Neuronal stem cell (in vitro differentiated cells): ENCODE results near the gene ATP6V1F.
A peak's percentile ranks its signal among the peaks of the same experiment; 100 is the strongest.

Experiments
- DNase-seq: peaks from one replicate; pipeline ENCODE4 v3.0.0-alpha.2; 2013; ENCODE audit warnings: low spot score
- H2AFZ ChIP-seq: one replicate; pipeline ENCODE4 v1.6.1; 2013; ENCODE audit warnings: mild to moderate bottlenecking, low read length, inconsistent platforms
- H2AK5ac ChIP-seq: 2 replicates; pipeline ENCODE4 v1.6.1; 2013; ENCODE audit warnings: low read depth, mild to moderate bottlenecking, inconsistent platforms, low read length, moderate library complexity, mixed read lengths
- H2BK120ac ChIP-seq: 2 replicates; pipeline ENCODE4 v1.6.1; 2013; ENCODE audit warnings: low read depth, mild to moderate bottlenecking, inconsistent platforms, low read length, moderate library complexity, mixed read lengths
- H2BK12ac ChIP-seq: one replicate; pipeline ENCODE4 v1.6.1; 2013; ENCODE audit warnings: low read length, inconsistent platforms
- H2BK15ac ChIP-seq: 2 replicates; pipeline ENCODE4 v1.6.1; 2013; ENCODE audit warnings: mild to moderate bottlenecking, low read length, inconsistent platforms, mixed read lengths
- H2BK5ac ChIP-seq: one replicate; pipeline ENCODE4 v1.6.1; 2013; ENCODE audit warnings: inconsistent platforms, mild to moderate bottlenecking, low read length, moderate library complexity
- H3K14ac ChIP-seq: one replicate; pipeline ENCODE4 v1.6.1; 2013; ENCODE audit warnings: low read length, inconsistent platforms
- H3K18ac ChIP-seq: 2 replicates; pipeline ENCODE4 v1.6.1; 2013; ENCODE audit warnings: low read length, inconsistent platforms
- H3K23ac ChIP-seq: 2 replicates; pipeline ENCODE4 v1.6.1; 2013; ENCODE audit warnings: low read depth, mild to moderate bottlenecking, mixed read lengths, low read length, inconsistent platforms; ENCODE audit not compliant: poor library complexity
- H3K27ac ChIP-seq: replicated peaks from 3 replicates; pipeline ENCODE4 v1.5.1; 2013; ENCODE audit warnings: low read length, inconsistent platforms
- H3K27me3 ChIP-seq, 3 experiments: 2 replicates each; pipeline ENCODE4 v1.6.1; 2013; ENCODE audit warnings: low read length in 3 of 3, mild to moderate bottlenecking in 2 of 3, inconsistent platforms in 1 of 3, low read depth in 1 of 3, mixed read lengths in 1 of 3, moderate library complexity in 1 of 3; ENCODE audit not compliant: control insufficient read depth in 3 of 3, insufficient read depth in 3 of 3
- H3K36me3 ChIP-seq, 2 donors: replicated peaks in 1 of 2; 2 replicates each; pipeline ENCODE4 v1.6.1; 2013; ENCODE audit warnings: low read length in 2 of 2; ENCODE audit not compliant: control insufficient read depth in 2 of 2, insufficient read depth in 2 of 2
- H3K4ac ChIP-seq: 2 replicates; pipeline ENCODE4 v1.6.1; 2013; ENCODE audit warnings: inconsistent platforms, mild to moderate bottlenecking, low read length, moderate library complexity
- H3K4me1 ChIP-seq, 2 donors: 1 replicate in 1 of 2; 2 replicates in 1 of 2; pipeline ENCODE4 v1.6.1; 2013; ENCODE audit warnings: low read length in 2 of 2, low read depth in 1 of 2; ENCODE audit not compliant: control insufficient read depth in 2 of 2, insufficient read depth in 1 of 2
- H3K4me2 ChIP-seq: one replicate; pipeline ENCODE4 v1.6.1; 2013; ENCODE audit warnings: mild to moderate bottlenecking, low read length, inconsistent platforms; ENCODE audit not compliant: insufficient read depth, poor library complexity, severe bottlenecking
- H3K4me3 ChIP-seq, 2 donors: 2 replicates each; pipeline ENCODE4 v1.5.1; 2013; ENCODE audit warnings: low read length in 2 of 2, mild to moderate bottlenecking in 2 of 2, inconsistent platforms in 1 of 2, moderate library complexity in 1 of 2
- H3K79me1 ChIP-seq: one replicate; pipeline ENCODE4 v1.6.1; 2013; ENCODE audit warnings: low read depth, mild to moderate bottlenecking, inconsistent platforms, low read length, moderate library complexity
- H3K9ac ChIP-seq: one replicate; pipeline ENCODE4 v1.6.1; 2013; ENCODE audit warnings: mild to moderate bottlenecking, low read depth, low read length, inconsistent platforms; ENCODE audit not compliant: poor library complexity
- H3K9me3 ChIP-seq, 2 donors: replicated peaks in 1 of 2; 2 replicates each; pipeline versions ENCODE3 to v1.6.1; 2013; ENCODE audit warnings: low read length in 2 of 2, mild to moderate bottlenecking in 2 of 2, inconsistent platforms in 1 of 2, low read depth in 1 of 2, mixed read lengths in 1 of 2, moderate library complexity in 1 of 2; ENCODE audit not compliant: control insufficient read depth in 2 of 2, insufficient read depth in 1 of 2
- H4K8ac ChIP-seq: one replicate; pipeline ENCODE4 v1.6.1; 2013; ENCODE audit warnings: low read depth, mild to moderate bottlenecking, inconsistent platforms, low read length, moderate library complexity
- H4K91ac ChIP-seq: one replicate; pipeline ENCODE4 v1.6.1; 2013; ENCODE audit warnings: low read length, low read depth, mild to moderate bottlenecking, inconsistent platforms; ENCODE audit not compliant: poor library complexity
- WGBS, 2 donors: extraction: QIAGEN DNeasy Blood & Tissue Kit; methylation state at CpG; one replicate each; pipeline ENCODE4 v1.1.7; 2013; ENCODE audit warnings: missing lambda C conversion rate in 2 of 2, mixed read lengths in 1 of 2; ENCODE audit not compliant: insufficient read length in 2 of 2, insufficient replicate concordance in 1 of 2; ENCODE audit errors: extremely low coverage in 2 of 2; 5-methylcytosine and 5-hydroxymethylcytosine counted together

Gene ATP6V1F

GRCh38 chr7:128833148-128833945 is 29.3 kb upstream of the ATP6V1F start:
- no peak for DNase-seq
- peak overlapping the region; percentile 89 for H2AK5ac ChIP-seq
- H3K4ac ChIP-seq = no peak overlapping the region
- H3K9me3 ChIP-seq = no peaks in the 10 kb centered on the region
- peak overlapping the region; percentile 75 for H2BK15ac ChIP-seq
- no peak overlapping the region for H4K8ac ChIP-seq
- peak overlapping the region; percentile 90 for H3K27ac ChIP-seq
- peak overlapping the region; percentile 95 for H3K18ac ChIP-seq
- H3K36me3 ChIP-seq = peaks cover 0 to 30% of the 10 kb centered on the region in 2 donors
- H4K91ac ChIP-seq = peak overlapping the region; percentile 46
- no peak overlapping the region for H2BK12ac ChIP-seq
- peaks cover 12% of the 10 kb centered on the region for H3K79me1 ChIP-seq
- peak overlapping the region; percentile 85 for H3K4me2 ChIP-seq
- peaks cover 28 to 35% of the 10 kb centered on the region in 2 donors for H3K4me1 ChIP-seq
- H3K27me3 ChIP-seq = no peaks in the 10 kb centered on the region
- H2AFZ ChIP-seq = peak overlapping the region; percentile 92
- H2BK120ac ChIP-seq = no peak overlapping the region
- H3K14ac ChIP-seq = peak overlapping the region; percentile 6
- peak overlapping the region; percentile 98 for H2BK5ac ChIP-seq
- peak overlapping the region; percentile 39 for H3K9ac ChIP-seq
- peak overlapping the region; percentile 46 to 79 for H3K4me3 ChIP-seq
- H3K23ac ChIP-seq = peak overlapping the region; percentile 27
- WGBS, 2 donors = no CpG with 5 or more reads among the region's 13 CpGs

GRCh38 chr7:128833946-128834325 is 28.7 kb upstream of the ATP6V1F start:
- Histone ChIP-seq H3K18ac (peak overlapping the region; percentile 89), H2BK15ac (peak overlapping the region; percentile 75), H3K4ac (no peak overlapping the region), H2AK5ac (peak overlapping the region; percentile 89), H2AFZ (peak overlapping the region; percentile 92), H3K4me1 (peaks cover 26 to 33% of the 10 kb centered on the region in 2 donors), H3K4me2 (peak overlapping the region; percentile 85), H3K4me3 (no peak overlapping the region), H3K79me1 (peaks cover 12% of the 10 kb centered on the region), H3K14ac (no peak overlapping the region), H3K27ac (peak overlapping the region; percentile 90), H4K91ac (no peak overlapping the region), H3K9ac (peak overlapping the region; percentile 39), H2BK5ac (peak overlapping the region; percentile 98), H4K8ac (no peak overlapping the region), H2BK120ac (no peak overlapping the region), H3K9me3 (no peaks in the 10 kb centered on the region), H3K36me3 (peaks cover 0 to 35% of the 10 kb centered on the region in 2 donors), H2BK12ac (no peak overlapping the region), H3K23ac (no peak overlapping the region), H3K27me3 (no peaks in the 10 kb centered on the region)
- no peak for DNase-seq
- WGBS, 2 donors = no CpG with 5 or more reads among the region's 4 CpGs

GRCh38 chr7:128835231-128835751 is 27.4 kb upstream of the ATP6V1F start:
- peaks cover 19 to 33% of the 10 kb centered on the region in 2 donors for H3K4me1 ChIP-seq
- H2BK5ac ChIP-seq = peak overlapping the region; percentile 87
- no peak overlapping the region for H3K9ac ChIP-seq
- peak overlapping the region; percentile 78 for H2AK5ac ChIP-seq
- peak overlapping the region; percentile 30 for H2BK12ac ChIP-seq
- H3K36me3 ChIP-seq = peaks cover 0 to 49% of the 10 kb centered on the region in 2 donors
- no peak overlapping the region for H4K91ac ChIP-seq
- H3K79me1 ChIP-seq = peaks cover 14% of the 10 kb centered on the region
- no peak overlapping the region for H2AFZ ChIP-seq
- peak overlapping the region; percentile 89 for H3K23ac ChIP-seq
- H3K27ac ChIP-seq = no peak overlapping the region
- H2BK15ac ChIP-seq = peak overlapping the region; percentile 75
- H3K27me3 ChIP-seq = no peaks in the 10 kb centered on the region
- H3K14ac ChIP-seq = peak overlapping the region; percentile 44
- DNase-seq = no peak
- no peaks in the 10 kb centered on the region for H3K9me3 ChIP-seq
- H4K8ac ChIP-seq = peak overlapping the region; percentile 82
- H3K4me2 ChIP-seq = no peak overlapping the region
- peak overlapping the region; percentile 92 for H2BK120ac ChIP-seq
- H3K4ac ChIP-seq = peak overlapping the region; percentile 67
- WGBS, 2 donors = no CpG with 5 or more reads among the region's 16 CpGs
- H3K18ac ChIP-seq = peak overlapping the region; percentile 88
- no peak overlapping the region for H3K4me3 ChIP-seq
